ENCODE results near the gene FOXP1. TPM values are rescaled to one million over a fixed set of nuclear protein-coding genes. Genes with fewer than 3 reads are reported as not detected.

The FOXP1 gene
- total and polyA plus RNA-seq, 2 of the 8 experiments (the other 6 are each of a cell fraction or from before 2014, with no cell fraction given) = 13.9 to 25.4 TPM

- TF ChIP-seq RNF2 (IDR thresholded peaks at IDR 0.05; ENCODE audit: borderline replicate concordance, low read depth, low read length, missing control alignments, poor library complexity, severe bottlenecking) = no peak
- TF ChIP-seq RAD21 (IDR thresholded peaks at IDR 0.05 in 1 of 2, conservative IDR thresholded peaks at IDR 0.05 in 1 of 2; ENCODE audit: low read depth in 2 of 2, low read length in 2 of 2) = no peak
Observed at GRCh38 chr3:71008350-71008935, 575.1 kb downstream of the FOXP1 start (continued).

All from H1 (cell line).